Effector memory CD4-positive, alpha-beta T cell (primary cell): ENCODE measurements around the gene CDH13.

Experiments used
- DNase-seq, 3 donors: peaks; one replicate each; pipeline ENCODE4 v3.0.0-alpha.2; 2020
- H3K27ac ChIP-seq: 2 replicates; pipeline ENCODE4 v1.7.0; 2013; ENCODE audit warnings: mild to moderate bottlenecking, low read length, moderate library complexity; ENCODE audit not compliant: insufficient read depth, poor library complexity, severe bottlenecking
- H3K27me3 ChIP-seq: replicated peaks from 2 replicates; pipeline ENCODE4 v1.7.0; 2013; ENCODE audit warnings: mild to moderate bottlenecking, low read length; ENCODE audit not compliant: insufficient read depth, control insufficient read depth, poor library complexity, severe bottlenecking
- H3K36me3 ChIP-seq: 2 replicates; pipeline ENCODE4 v1.7.0; 2013; ENCODE audit warnings: mild to moderate bottlenecking, low read length, moderate library complexity; ENCODE audit not compliant: control insufficient read depth, insufficient read depth
- H3K4me1 ChIP-seq: 2 replicates; pipeline ENCODE4 v1.7.0; 2013; ENCODE audit warnings: low read length, mild to moderate bottlenecking; ENCODE audit not compliant: control insufficient read depth, insufficient read depth, poor library complexity, severe bottlenecking
- H3K4me3 ChIP-seq: 2 replicates; pipeline ENCODE4 v1.7.0; 2013; ENCODE audit warnings: low read length, low read depth, mild to moderate bottlenecking; ENCODE audit not compliant: insufficient read depth, poor library complexity, severe bottlenecking
- H3K9me3 ChIP-seq: 2 replicates; pipeline ENCODE4 v1.7.0; 2013; ENCODE audit warnings: mild to moderate bottlenecking, low read length, moderate library complexity; ENCODE audit not compliant: control insufficient read depth

Gene CDH13

DNA sequence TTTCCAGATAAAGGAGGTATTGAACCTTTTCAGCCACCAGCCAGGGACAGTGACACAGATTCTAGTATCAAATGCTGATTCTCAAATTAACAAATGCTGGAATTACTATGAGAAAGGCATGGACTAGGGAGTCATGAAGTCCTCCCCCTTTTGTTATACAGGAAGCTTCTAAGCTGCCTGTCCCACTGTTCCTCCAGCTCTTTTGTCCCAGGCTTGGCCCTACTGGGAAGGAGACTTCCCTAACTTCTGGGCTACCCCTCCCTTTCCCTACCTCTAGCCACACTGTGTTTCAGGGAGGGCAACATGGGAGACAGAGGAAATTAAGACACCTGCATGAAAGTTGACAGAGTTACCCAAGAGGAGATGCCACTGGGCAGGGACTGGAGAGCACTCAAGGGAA, 192.5 kb downstream of the CDH13 start:
- Histone ChIP-seq H3K4me3 (no peak overlapping the region), H3K27me3 (no peaks in the 10 kb centered on the region), H3K4me1 (no peaks in the 10 kb centered on the region), H3K27ac (no peak overlapping the region), H3K9me3 (no peaks in the 10 kb centered on the region), H3K36me3 (no peaks in the 10 kb centered on the region)
- DNase-seq = no peak

DNA sequence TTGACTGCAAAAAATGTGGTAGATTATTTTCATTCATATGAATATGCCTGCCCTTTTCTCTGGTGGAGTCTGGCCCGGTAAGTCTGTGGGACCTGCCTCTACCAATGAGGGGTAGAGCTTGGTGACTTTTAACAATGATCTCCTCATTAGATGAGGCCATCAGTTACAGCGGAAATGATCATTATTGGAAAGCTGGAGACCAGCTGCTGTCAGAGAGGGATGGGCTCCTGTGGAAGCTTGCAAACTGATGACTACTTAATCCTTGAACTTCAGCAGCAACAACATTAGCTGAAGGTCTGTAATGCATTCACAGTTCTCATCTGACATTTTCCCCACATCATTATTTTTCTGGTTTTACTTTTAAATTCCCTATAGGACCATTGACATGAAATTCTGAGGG, 194.1 kb downstream of the CDH13 start:
- Histone ChIP-seq H3K9me3 (no peaks in the 10 kb centered on the region), H3K4me1 (no peaks in the 10 kb centered on the region), H3K27ac (no peak overlapping the region), H3K27me3 (no peaks in the 10 kb centered on the region), H3K4me3 (no peak overlapping the region), H3K36me3 (no peaks in the 10 kb centered on the region)
- no peak for DNase-seq

DNA sequence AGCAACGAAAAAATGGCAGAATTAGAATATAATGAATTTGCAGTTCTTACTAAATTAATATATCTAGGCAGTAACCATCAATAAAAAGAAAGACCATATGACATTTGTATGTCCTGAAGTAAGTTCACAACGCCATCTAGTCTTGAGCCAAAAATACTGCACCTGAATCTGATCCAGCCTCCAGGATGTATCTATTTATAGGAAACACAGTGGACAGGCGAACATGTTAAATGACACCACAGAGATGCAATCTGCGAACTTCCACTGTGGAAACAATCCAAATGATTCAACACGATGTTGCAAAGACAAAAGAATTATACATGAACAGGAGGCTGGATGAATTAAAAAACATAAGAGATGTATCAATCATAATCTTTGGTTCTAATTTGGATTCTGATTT, 197.6 kb downstream of the CDH13 start:
- DNase-seq = no peak
- no peaks in the 10 kb centered on the region for H3K4me1 ChIP-seq
- no peaks in the 10 kb centered on the region for H3K36me3 ChIP-seq
- H3K27me3 ChIP-seq = no peaks in the 10 kb centered on the region
- H3K4me3 ChIP-seq = no peak overlapping the region
- H3K9me3 ChIP-seq = no peaks in the 10 kb centered on the region
- H3K27ac ChIP-seq = no peak overlapping the region

DNA sequence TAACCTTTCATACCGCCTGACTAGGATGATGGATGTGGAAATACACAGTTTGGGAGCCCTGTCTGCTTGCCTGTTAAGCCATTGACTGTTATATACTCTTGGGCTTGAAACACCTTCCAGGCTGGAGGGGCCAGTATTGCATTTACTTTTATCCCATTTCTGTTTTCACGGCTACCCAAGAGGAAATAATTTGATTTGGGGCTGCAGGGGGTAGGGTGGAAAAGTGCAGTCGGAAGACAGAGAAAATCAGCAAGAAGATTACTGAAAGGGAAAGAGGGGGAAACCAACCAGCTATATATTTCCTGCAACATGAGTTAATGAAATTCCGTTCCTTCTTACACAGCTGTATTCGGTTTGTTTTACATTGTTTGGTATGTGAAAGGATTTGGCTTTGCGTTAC, 202.5 kb downstream of the CDH13 start:
- no peak for DNase-seq
- Histone ChIP-seq H3K9me3 (no peaks in the 10 kb centered on the region), H3K36me3 (no peaks in the 10 kb centered on the region), H3K4me3 (no peak overlapping the region), H3K27me3 (no peaks in the 10 kb centered on the region), H3K4me1 (no peaks in the 10 kb centered on the region), H3K27ac (no peak overlapping the region)

DNA sequence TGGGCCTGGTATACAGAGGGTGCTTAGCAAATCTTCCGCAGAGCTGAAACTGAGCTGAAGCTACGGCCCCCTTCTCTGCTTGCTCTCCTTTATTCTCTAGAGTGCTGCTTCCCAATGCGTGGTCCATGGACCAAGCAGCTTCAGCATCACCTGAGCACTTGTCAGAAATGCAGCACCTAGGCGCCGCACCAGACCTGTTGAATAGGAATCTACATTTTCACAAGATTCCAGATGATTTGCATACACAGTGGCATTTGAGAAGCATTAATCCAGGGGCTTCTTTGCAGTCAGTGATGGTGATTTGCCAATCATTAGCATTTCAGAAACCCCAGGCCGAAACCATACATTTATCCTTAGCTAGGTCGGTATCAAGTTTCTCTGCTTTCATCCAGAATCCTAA, 204.2 kb downstream of the CDH13 start:
- Histone ChIP-seq H3K27me3 (no peaks in the 10 kb centered on the region), H3K27ac (no peak overlapping the region), H3K4me3 (no peak overlapping the region), H3K36me3 (no peaks in the 10 kb centered on the region), H3K4me1 (no peaks in the 10 kb centered on the region), H3K9me3 (no peaks in the 10 kb centered on the region)
- DNase-seq = no peak

DNA sequence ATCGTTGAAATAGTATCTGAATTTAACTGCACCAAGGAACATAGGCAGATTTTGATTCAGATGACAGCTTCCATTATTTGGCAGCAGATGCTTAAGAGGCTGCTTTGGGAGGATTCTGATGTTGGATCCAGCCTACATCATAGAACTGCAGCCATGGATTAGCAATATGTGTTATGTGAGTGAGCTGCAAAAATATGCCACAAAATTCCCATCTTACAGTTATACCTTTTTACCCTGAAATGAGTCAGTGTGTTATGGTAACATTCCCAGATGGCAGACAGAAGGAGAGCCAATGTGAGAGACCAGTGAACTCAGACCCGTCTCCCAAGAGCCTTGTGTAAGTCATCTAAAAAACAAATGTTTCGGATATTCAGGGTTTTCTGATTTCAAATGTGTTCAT, 206.1 kb downstream of the CDH13 start:
- no peak for DNase-seq
- no peak overlapping the region for H3K4me3 ChIP-seq
- no peaks in the 10 kb centered on the region for H3K27me3 ChIP-seq
- no peaks in the 10 kb centered on the region for H3K4me1 ChIP-seq
- H3K36me3 ChIP-seq = no peaks in the 10 kb centered on the region
- H3K9me3 ChIP-seq = no peaks in the 10 kb centered on the region
- H3K27ac ChIP-seq = no peak overlapping the region

DNA sequence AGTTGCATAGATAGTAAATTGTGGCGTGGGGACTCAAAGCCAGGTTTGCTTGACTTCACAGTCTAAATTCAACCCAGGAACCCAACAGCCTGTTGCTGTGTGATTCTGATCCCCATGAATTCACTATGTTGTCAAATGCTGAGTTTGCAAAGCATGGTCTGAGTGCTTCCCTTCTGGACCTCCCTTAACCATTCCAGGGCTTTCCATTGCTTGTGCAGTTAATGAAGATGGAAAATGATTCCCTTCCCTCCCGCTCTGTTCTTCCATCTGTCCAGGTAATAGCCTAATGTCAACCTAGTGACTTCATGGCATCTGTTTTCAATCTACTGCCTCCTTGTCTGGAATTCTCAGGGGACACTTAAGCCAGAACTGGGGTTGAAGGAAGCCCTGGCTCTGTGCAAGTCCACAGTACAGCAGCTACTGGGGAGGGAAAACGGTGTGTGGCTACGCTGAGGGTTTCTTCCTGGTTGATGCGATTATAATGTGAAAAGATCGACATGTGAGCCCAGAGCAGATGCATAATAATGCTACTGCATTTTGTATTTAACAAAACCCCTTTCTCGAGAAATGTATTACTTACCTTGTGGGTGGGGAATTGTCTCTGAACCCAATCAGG, 206.7 kb downstream of the CDH13 start:
- no peaks in the 10 kb centered on the region for H3K36me3 ChIP-seq
- no peak for DNase-seq
- no peaks in the 10 kb centered on the region for H3K4me1 ChIP-seq
- H3K9me3 ChIP-seq = no peaks in the 10 kb centered on the region
- no peak overlapping the region for H3K27ac ChIP-seq
- no peaks in the 10 kb centered on the region for H3K27me3 ChIP-seq
- H3K4me3 ChIP-seq = no peak overlapping the region

DNA sequence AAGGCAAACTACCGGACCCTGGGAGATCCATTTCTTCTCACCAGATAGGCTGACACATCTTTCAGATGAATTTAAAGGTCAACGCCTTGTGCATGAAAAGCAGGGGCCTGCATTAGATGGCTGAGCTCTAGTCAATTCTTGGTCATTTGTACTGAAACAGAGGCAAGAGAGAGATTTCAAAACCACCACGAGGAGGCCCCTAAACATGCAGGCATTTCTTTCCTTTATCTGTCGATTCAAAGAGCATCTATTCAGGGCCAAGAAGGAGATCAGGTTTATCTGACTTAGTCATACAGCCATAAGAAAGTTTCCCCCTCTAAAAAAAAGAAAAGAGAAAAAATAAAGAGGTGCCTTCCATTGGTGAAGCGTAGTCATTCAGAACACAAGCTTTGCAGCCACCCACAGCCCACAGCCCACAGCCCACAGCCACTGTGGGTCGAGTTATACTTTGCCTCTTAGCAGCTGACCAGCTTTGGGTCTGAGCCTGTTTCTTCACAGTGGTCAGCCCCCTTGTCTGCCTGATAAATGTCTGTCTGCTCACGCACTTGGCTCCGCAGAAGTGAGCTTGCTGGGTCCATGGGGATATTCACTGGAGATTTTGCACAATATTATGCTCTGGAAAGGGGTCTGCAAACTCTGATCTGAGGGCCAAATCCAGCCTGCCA, 207.5 kb downstream of the CDH13 start:
- no peaks in the 10 kb centered on the region for H3K27me3 ChIP-seq
- H3K36me3 ChIP-seq = no peaks in the 10 kb centered on the region
- DNase-seq = no peak

DNA sequence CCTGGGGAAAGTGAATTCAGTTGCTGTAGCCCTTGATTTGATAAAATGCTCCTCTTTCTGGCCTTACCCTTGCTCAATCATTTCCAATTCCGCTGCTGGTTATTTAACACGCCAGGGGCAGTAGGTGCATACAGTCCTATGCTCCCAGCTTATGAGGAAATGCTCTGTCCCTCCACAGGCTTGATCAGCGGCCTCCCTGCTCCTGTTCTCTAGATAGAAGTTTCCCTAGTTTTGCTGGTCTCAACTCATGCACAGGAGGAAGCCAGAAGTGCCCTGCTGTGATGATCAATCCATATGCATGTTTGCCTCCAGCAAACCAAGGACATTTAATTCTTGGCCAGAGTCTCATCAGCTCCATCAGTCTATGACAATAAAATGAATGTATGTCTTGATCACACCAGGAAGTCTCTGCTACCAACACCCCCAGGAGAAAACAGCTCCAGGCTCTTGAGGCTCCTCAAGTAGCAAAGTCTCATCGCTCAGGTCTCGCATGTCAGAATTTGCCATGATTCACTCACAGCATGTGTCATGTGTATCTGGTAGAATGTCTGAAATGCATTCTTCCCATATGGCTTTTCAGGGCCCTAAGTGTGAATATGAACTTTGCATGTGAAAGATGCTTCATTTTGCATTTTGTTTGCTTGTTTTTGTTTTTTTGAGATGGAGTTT, 208.9 kb downstream of the CDH13 start:
- H3K4me3 ChIP-seq = no peak overlapping the region
- H3K4me1 ChIP-seq = no peaks in the 10 kb centered on the region

More for the DNA sequence above, 207.5 kb downstream of the CDH13 start:
- Histone ChIP-seq H3K4me1 (no peaks in the 10 kb centered on the region), H3K9me3 (no peaks in the 10 kb centered on the region), H3K4me3 (no peak overlapping the region), H3K27ac (no peak overlapping the region)

DNA sequence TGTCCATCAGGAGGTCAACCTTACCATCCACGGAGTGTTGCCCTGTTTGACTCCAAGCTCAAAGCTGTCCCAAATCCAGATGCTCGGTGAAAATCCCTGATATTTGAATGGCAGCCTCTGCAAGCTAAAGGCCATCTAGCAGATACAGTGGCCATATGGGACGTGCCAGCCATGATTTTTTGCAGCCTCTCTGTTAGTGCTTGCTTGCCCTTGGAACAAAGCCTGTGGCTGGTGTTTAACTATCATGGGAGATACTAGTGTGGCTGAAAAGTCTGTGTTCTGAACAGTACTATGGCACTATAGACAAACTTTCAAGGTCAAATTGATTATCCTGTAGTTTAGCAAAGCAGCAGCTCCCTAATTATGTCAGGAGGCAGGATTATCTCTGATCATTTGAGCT, 214.3 kb downstream of the CDH13 start:
- Histone ChIP-seq H3K4me3 (no peak overlapping the region), H3K4me1 (no peaks in the 10 kb centered on the region)
- DNase-seq = no peak

More for the DNA sequence above, 208.9 kb downstream of the CDH13 start:
- Histone ChIP-seq H3K27me3 (no peaks in the 10 kb centered on the region), H3K36me3 (no peaks in the 10 kb centered on the region), H3K9me3 (no peaks in the 10 kb centered on the region), H3K27ac (no peak overlapping the region)
- no peak for DNase-seq

More for the DNA sequence above, 214.3 kb downstream of the CDH13 start:
- no peaks in the 10 kb centered on the region for H3K27me3 ChIP-seq
- no peaks in the 10 kb centered on the region for H3K9me3 ChIP-seq
- H3K36me3 ChIP-seq = no peaks in the 10 kb centered on the region
- H3K27ac ChIP-seq = no peak overlapping the region
